Measurements from ENCODE around the gene ITPK1.

- no peak for TF ChIP-seq CTCF (IDR thresholded peaks at IDR 0.05)
- no peak for TF ChIP-seq POLR2A (IDR thresholded peaks at IDR 0.05)
These were observed 171.7 kb downstream of the ITPK1 start for GRCh38 chr14:92943855-92944570.

Measured in thyroid gland (tissue), 4 donors.